AG09319 (cell line): ENCODE measurements around the gene TBC1D14.

Experiments used
- DNase-seq: peaks from one replicate; pipeline ENCODE4 v3.0.0-alpha.2; 2010; ENCODE audit warnings: low read depth; ENCODE audit errors: extremely low read depth
- CTCF ChIP-seq: IDR thresholded peaks from 2 replicates; pipeline ENCODE4 v1.5.1; 2011; ENCODE audit warnings: low read depth, mild to moderate bottlenecking, inconsistent platforms, low read length, moderate library complexity

TBC1D14 gene

DNA sequence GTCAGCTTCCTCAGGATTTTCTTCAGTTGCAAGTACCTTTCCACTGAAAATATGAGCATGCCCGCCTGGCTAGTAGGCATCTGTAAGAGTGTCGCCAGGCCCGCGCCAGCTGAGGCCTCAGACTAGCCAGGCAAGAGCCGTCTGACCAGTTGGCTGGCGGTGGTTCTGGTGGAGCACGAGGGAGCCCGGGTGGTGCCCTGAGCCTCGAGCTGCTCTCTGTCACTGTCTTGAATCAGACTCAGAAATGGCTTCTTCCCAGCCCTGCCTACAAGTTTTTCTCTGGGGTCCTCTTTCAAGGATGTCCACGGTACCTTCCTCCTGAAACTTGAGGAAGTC lies 146.3 kb downstream of the TBC1D14 start:
- no peak for TF ChIP-seq CTCF
- DNase-seq: no peak

GRCh38 chr4:7058792-7059191 lies 149.2 kb downstream of the TBC1D14 start:
- no peak for DNase-seq

DNA sequence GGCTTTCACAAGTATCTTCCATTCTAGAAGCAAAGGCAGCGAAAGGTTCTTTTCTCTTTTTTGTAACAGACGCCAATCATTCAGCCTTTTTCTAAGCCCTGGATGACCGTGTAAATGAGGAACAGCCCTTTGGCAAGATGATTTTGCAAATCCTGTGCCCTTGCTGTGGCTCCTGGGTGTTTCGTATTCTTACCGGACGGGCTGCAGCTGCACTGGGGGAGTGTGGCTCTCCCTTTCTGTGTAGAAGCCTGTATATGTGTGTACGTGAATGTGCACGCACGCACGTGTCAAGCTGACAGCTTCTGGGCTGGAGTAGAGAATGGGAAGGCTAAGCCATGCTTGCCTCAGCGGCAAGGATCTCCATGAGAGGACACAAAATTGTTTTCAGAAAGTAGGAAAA lies 150.0 kb downstream of the TBC1D14 start:
- DNase-seq: no peak

More at GRCh38 chr4:7058792-7059191, 149.2 kb downstream of the TBC1D14 start:
- no peak for TF ChIP-seq CTCF

GRCh38 chr4:7060346-7061150 lies 150.9 kb downstream of the TBC1D14 start:
- no peak for DNase-seq
- no peak for TF ChIP-seq CTCF

More for the DNA sequence above, 150.0 kb downstream of the TBC1D14 start:
- TF ChIP-seq CTCF: no peak

- TF ChIP-seq CTCF: no peak
- DNase-seq: no peak
Observed at GRCh38 chr4:7061815-7062214, 152.2 kb downstream of the TBC1D14 start.

DNA sequence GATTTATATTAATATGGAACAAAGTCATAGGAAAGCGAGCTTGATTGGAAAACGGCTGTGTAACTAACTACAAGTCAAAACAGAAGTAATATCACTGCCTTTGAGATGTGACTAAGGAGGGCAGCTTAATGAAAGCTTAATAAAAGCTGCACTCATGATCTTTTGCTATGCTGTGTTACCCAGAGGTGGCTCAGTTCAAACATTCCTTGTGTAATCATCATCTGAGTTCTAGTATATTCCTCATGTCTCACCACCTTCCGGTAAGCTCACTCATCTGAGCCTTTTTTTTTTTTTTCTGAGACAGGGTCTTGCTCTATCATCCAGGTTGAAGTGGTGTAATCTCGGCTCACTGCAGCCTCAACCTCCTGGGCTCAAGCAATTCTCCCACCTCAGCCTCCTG lies 153.2 kb downstream of the TBC1D14 start:
- no peak for TF ChIP-seq CTCF
- DNase-seq: no peak

DNA sequence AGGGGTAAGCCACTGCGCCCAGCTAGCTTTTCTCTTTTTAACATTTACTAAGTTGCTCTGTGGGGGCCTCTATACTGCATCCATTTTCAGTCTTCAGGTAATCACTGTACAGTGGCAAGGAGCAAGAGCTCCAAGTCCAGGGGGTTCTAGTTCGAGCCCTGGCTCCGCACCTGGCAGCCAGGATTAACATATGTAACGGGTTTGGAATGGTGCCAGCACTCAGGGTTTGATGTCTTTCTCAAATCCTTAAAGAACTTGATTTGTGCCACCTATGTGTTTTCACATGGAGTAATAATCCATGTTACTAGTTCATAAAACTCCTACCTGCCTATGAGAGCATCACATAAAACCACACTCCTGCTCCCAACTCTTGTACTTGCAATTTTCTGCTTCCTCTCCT lies 153.7 kb downstream of the TBC1D14 start:
- TF ChIP-seq CTCF: no peak
- no peak for DNase-seq
